Activated T-cell treated with anti-CD3 and anti-CD28 coated beads, Interleukin-2, amount 50 U/mL, for 1 hour (primary cell): ENCODE measurements around the gene TSC22D2.

Experiments
- DNase-seq: peaks from one replicate; pipeline ENCODE4 v3.0.0-alpha.2; 2020

The TSC22D2 gene

GRCh38 chr3:150408221-150409124 is at the start of gene TSC22D2:
Gene TSC22D2 (plus strand): TSS chr3:150408298. CDS start chr3:150409351, 1,053 bp downstream.
- peak; percentile 100 for DNase-seq

GRCh38 chr3:150359381-150359780 is 48.7 kb upstream of the TSC22D2 start:
- no peak for DNase-seq

GRCh38 chr3:150360966-150361365 is 47.1 kb upstream of the TSC22D2 start:
- DNase-seq, result no peak

GRCh38 chr3:150362515-150363302 is 45.4 kb upstream of the TSC22D2 start:
- DNase-seq, result no peak

- no peak for DNase-seq
Observed at GRCh38 chr3:150363420-150363819, 44.7 kb upstream of the TSC22D2 start.

GRCh38 chr3:150365132-150365604 is 42.9 kb upstream of the TSC22D2 start:
- no peak for DNase-seq

- no peak for DNase-seq
Observed at GRCh38 chr3:150367757-150368156, 40.3 kb upstream of the TSC22D2 start.

GRCh38 chr3:150370122-150370602 is 37.9 kb upstream of the TSC22D2 start:
- no peak for DNase-seq

- no peak for DNase-seq
Observed at GRCh38 chr3:150370999-150371398, 37.1 kb upstream of the TSC22D2 start.

- DNase-seq, result no peak
Observed at GRCh38 chr3:150371741-150372254, 36.3 kb upstream of the TSC22D2 start.

GRCh38 chr3:150372320-150372719 is 35.8 kb upstream of the TSC22D2 start:
- DNase-seq, result no peak

- DNase-seq, result no peak
Observed at GRCh38 chr3:150372722-150373121, 35.4 kb upstream of the TSC22D2 start.

- DNase-seq, result no peak
Observed at GRCh38 chr3:150373234-150373875, 34.7 kb upstream of the TSC22D2 start.

- DNase-seq, result no peak
Observed at GRCh38 chr3:150374975-150375374, 33.1 kb upstream of the TSC22D2 start.

GRCh38 chr3:150376001-150376848 is 31.9 kb upstream of the TSC22D2 start:
- DNase-seq, result no peak

- DNase-seq, result no peak
Observed at GRCh38 chr3:150377601-150378300, 30.3 kb upstream of the TSC22D2 start.

GRCh38 chr3:150378301-150378748 is 29.8 kb upstream of the TSC22D2 start:
- DNase-seq, result no peak

- no peak for DNase-seq
Observed at GRCh38 chr3:150379469-150379868, 28.6 kb upstream of the TSC22D2 start.

- DNase-seq, result peak; percentile 42
Observed at GRCh38 chr3:150384296-150385212, 23.5 kb upstream of the TSC22D2 start.
